ENCODE results near the gene GPR137B.

GRCh38 chr1:236107121-236107907 is 35.0 kb upstream of the GPR137B start:
- TF ChIP-seq EZH2phosphoT487 (IDR thresholded peaks at IDR 0.05; ENCODE audit: low read depth, severe bottlenecking, unreplicated experiment) (no peak), EZH2 (IDR thresholded peaks at IDR 0.05; ENCODE audit: borderline replicate concordance) (no peak)
- TF ChIP-seq, protein P1, sequence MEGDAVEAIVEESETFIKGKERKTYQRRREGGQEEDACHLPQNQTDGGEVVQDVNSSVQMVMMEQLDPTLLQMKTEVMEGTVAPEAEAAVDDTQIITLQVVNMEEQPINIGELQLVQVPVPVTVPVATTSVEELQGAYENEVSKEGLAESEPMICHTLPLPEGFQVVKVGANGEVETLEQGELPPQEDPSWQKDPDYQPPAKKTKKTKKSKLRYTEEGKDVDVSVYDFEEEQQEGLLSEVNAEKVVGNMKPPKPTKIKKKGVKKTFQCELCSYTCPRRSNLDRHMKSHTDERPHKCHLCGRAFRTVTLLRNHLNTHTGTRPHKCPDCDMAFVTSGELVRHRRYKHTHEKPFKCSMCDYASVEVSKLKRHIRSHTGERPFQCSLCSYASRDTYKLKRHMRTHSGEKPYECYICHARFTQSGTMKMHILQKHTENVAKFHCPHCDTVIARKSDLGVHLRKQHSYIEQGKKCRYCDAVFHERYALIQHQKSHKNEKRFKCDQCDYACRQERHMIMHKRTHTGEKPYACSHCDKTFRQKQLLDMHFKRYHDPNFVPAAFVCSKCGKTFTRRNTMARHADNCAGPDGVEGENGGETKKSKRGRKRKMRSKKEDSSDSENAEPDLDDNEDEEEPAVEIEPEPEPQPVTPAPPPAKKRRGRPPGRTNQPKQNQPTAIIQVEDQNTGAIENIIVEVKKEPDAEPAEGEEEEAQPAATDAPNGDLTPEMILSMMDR (IDR thresholded peaks at IDR 0.05; ENCODE audit: poor library complexity), result no peak

Measured in hepatocyte (in vitro differentiated cells).